HG03025 (cell line): ENCODE measurements around the gene TNFRSF11A.

Source experiments
- ATAC-seq: cut with Tn5 transposase; IDR thresholded peaks from one replicate; pipeline ENCODE4 v1.9.1; 2021; ENCODE audit warnings: mild to moderate bottlenecking, moderate library complexity; ENCODE audit not compliant: unreplicated experiment, low FRiP score

Gene TNFRSF11A

GRCh38 chr18:62377131-62377807 lies 52.2 kb downstream of the TNFRSF11A start:
- no peak for ATAC-seq

- ATAC-seq: no peak
These were observed 53.9 kb downstream of the TNFRSF11A start for GRCh38 chr18:62379051-62379450.

GRCh38 chr18:62381373-62381772 lies 56.3 kb downstream of the TNFRSF11A start:
- no peak for ATAC-seq

GRCh38 chr18:62384068-62384467 lies 59.0 kb downstream of the TNFRSF11A start:
- no peak for ATAC-seq

GRCh38 chr18:62384610-62385097 lies 59.5 kb downstream of the TNFRSF11A start:
- ATAC-seq: no peak

GRCh38 chr18:62386091-62386490 lies 61.0 kb downstream of the TNFRSF11A start:
- no peak for ATAC-seq

- ATAC-seq: no peak
These were observed 61.5 kb downstream of the TNFRSF11A start for GRCh38 chr18:62386601-62387000.

GRCh38 chr18:62387257-62387656 lies 62.1 kb downstream of the TNFRSF11A start:
- ATAC-seq: no peak

- no peak for ATAC-seq
These were observed 64.0 kb downstream of the TNFRSF11A start for GRCh38 chr18:62388855-62389760.

GRCh38 chr18:62389761-62390481 lies 64.8 kb downstream of the TNFRSF11A start:
- ATAC-seq: no peak

GRCh38 chr18:62394006-62394763 lies 69.1 kb downstream of the TNFRSF11A start:
- ATAC-seq: no peak

- no peak for ATAC-seq
These were observed 71.3 kb downstream of the TNFRSF11A start for GRCh38 chr18:62396381-62396780.

GRCh38 chr18:62396967-62397366 lies 71.9 kb downstream of the TNFRSF11A start:
- no peak for ATAC-seq

- no peak for ATAC-seq
These were observed 73.2 kb downstream of the TNFRSF11A start for GRCh38 chr18:62398291-62398690.

GRCh38 chr18:62399276-62399675 lies 74.2 kb downstream of the TNFRSF11A start:
- no peak for ATAC-seq

GRCh38 chr18:62399781-62400308 lies 74.7 kb downstream of the TNFRSF11A start:
- ATAC-seq: no peak

- no peak for ATAC-seq
These were observed 75.8 kb downstream of the TNFRSF11A start for GRCh38 chr18:62400916-62401315.

GRCh38 chr18:62402342-62402948 lies 77.3 kb downstream of the TNFRSF11A start:
- no peak for ATAC-seq

- no peak for ATAC-seq
These were observed 78.0 kb downstream of the TNFRSF11A start for GRCh38 chr18:62403120-62403519.

GRCh38 chr18:62404881-62405280 lies 79.8 kb downstream of the TNFRSF11A start:
- no peak for ATAC-seq
